ENCODE results near the gene HDDC3.

The HDDC3 gene

DNA sequence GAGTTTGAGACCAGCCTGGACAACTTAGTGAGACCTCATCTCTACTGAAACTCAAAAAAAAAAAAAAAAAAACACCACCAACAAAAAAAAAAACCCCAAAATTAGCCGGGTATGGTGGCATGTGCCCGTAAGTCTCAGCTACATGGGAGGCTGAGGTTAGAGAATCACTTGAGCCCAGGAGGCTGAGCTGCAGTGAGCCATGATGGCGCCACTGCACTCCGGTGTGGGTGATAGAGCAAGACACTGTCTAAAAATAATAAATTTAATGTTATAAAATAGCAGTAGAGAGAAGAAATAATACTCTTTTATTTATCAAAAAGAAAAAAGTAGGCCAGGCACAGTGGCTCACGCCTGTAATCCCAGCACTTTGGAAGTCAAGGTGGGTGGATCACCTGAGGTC lies 39.8 kb upstream of the HDDC3 start:
- TF ChIP-seq FOXA1 (IDR thresholded peaks at IDR 0.05) (no peak), FOXM1 (IDR thresholded peaks at IDR 0.05; ENCODE audit: borderline replicate concordance) (no peak), FOXK2 (IDR thresholded peaks at IDR 0.05) (no peak), HDGF (IDR thresholded peaks at IDR 0.05; ENCODE audit: borderline replicate concordance) (no peak), LEF1 (IDR thresholded peaks at IDR 0.05; ENCODE audit: borderline replicate concordance) (no peak), CTBP1 (IDR thresholded peaks at IDR 0.05; ENCODE audit: borderline replicate concordance) (no peak), NFRKB (IDR thresholded peaks at IDR 0.05) (no peak), SUZ12 (IDR thresholded peaks at IDR 0.05) (no peak), TARDBP (IDR thresholded peaks at IDR 0.05) (no peak), BHLHE40 (IDR thresholded peaks at IDR 0.05; ENCODE audit: borderline replicate concordance) (no peak)
- TF ChIP-seq, protein P1, sequence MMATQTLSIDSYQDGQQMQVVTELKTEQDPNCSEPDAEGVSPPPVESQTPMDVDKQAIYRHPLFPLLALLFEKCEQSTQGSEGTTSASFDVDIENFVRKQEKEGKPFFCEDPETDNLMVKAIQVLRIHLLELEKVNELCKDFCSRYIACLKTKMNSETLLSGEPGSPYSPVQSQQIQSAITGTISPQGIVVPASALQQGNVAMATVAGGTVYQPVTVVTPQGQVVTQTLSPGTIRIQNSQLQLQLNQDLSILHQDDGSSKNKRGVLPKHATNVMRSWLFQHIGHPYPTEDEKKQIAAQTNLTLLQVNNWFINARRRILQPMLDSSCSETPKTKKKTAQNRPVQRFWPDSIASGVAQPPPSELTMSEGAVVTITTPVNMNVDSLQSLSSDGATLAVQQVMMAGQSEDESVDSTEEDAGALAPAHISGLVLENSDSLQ (IDR thresholded peaks at IDR 0.05), result no peak
- CTCF ChIA-PET, result interaction anchor here (0.8 kb wide), 1 partner anchor 78 kb away, joined by 6 read pairs; no protein-coding TSS in a partner anchor

DNA sequence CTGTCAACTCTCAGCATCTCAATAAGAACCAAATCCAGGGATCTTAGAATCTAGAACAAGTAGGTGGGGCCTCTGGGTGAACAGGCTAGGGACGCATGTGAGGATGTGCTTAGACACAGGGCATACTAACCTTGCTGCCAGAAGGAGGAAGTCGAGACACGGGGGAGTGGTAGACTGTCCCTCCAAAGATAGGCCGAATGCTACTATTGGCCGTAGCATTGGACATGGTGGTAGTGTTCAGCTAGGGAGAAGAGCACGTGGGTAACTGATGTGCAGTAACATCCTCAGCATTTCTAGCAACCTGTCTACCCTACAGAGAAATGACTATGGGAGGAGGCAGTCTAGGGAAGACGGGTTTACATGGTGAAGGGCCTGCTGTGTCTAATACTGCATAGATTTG lies 37.9 kb upstream of the HDDC3 start:
- ChIA-PET CTCF (interaction anchor here (0.6 to 1.3 kb wide), 2 partner anchors 30 to 277 kb away, joined by 3 to 4 read pairs; no protein-coding TSS in a partner anchor), POLR2A (no interaction called here)
- no peak for TF ChIP-seq TARDBP (IDR thresholded peaks at IDR 0.05)
- no peak for DNase-seq (ENCODE audit: extremely low spot score)

More for the DNA sequence above, 39.8 kb upstream of the HDDC3 start:
- POLR2A ChIA-PET, result interaction anchor here (0.8 kb wide), 1 partner anchor 18 kb away, joined by 3 read pairs; the partner anchor contains the start of gene RCCD1
- no peak for DNase-seq (ENCODE audit: extremely low spot score)

DNA sequence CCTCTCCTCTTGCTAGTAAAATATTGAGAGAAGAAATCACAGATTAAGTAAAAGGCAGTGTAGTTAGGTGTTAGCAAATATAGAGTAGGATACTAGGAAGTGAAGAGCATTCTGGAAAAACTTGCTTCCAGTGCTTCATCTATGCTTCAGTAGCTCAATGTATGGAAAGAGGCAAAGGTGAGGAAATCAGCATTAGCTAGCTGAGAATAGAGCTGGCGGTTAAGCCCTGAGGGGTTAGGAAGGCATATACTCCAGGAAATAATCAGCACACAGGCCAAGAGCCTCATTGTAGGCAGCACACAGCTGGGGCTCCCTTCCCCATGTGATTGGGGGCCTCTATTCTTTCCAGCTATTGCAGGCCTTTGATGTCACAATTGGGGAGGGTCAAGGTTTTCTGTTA lies 36.1 kb upstream of the HDDC3 start:
- CTCF ChIA-PET, result no interaction called here
- TF ChIP-seq ELF4 (IDR thresholded peaks at IDR 0.05) (no peak), ARNT (IDR thresholded peaks at IDR 0.05) (no peak), SUZ12 (IDR thresholded peaks at IDR 0.05) (no peak), FOXK2 (IDR thresholded peaks at IDR 0.05) (no peak), CTBP1 (IDR thresholded peaks at IDR 0.05; ENCODE audit: borderline replicate concordance) (no peak), ZNF384 (IDR thresholded peaks at IDR 0.05) (no peak), HDGF (IDR thresholded peaks at IDR 0.05; ENCODE audit: borderline replicate concordance) (no peak), L3MBTL2 (conservative IDR thresholded peaks at IDR 0.05) (no peak), SP1 (IDR thresholded peaks at IDR 0.05) (no peak), TARDBP (IDR thresholded peaks at IDR 0.05) (no peak), LEF1 (IDR thresholded peaks at IDR 0.05; ENCODE audit: borderline replicate concordance) (no peak), BHLHE40 (IDR thresholded peaks at IDR 0.05; ENCODE audit: borderline replicate concordance) (no peak)
- TF ChIP-seq, protein P1 (IDR thresholded peaks at IDR 0.05), result no peak
- DNase-seq (ENCODE audit: extremely low spot score), result no peak
- POLR2A ChIA-PET, result interaction anchor here (0.6 to 0.9 kb wide), 2 partner anchors 36 to 49 kb away, joined by 4 read pairs; partner anchors contain the start of gene HDDC3

DNA sequence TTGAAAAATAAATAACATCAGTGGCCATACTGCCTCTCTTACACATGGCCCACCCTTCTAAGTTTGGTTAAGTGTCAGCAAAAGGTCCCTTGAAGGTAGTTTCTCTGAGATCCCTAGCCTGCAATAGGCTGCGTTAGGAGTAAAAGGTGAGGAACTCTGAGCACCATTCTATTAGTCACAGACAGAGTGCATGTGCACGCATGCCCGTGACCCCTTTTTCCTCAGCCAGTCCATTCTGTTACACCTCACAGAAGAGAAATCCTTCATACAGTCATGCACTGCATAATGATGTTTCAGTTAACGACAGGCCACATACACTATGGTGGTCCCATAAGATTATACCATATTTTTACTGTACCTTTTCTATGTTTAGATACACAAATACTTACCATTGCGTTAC lies 34.9 kb upstream of the HDDC3 start:
- POLR2A ChIA-PET, result interaction anchor here (0.7 kb wide), 1 partner anchor 260 kb away, joined by 3 read pairs; no protein-coding TSS in a partner anchor
- CTCF ChIA-PET, result interaction anchor here (1.2 to 1.6 kb wide), 2 partner anchors 10 to 66 kb away, joined by 3 to 12 read pairs; no protein-coding TSS in a partner anchor
- DNase-seq (ENCODE audit: extremely low spot score), result no peak
- TF ChIP-seq HDGF (IDR thresholded peaks at IDR 0.05; ENCODE audit: borderline replicate concordance) (no peak), LEF1 (IDR thresholded peaks at IDR 0.05; ENCODE audit: borderline replicate concordance) (no peak), CTBP1 (IDR thresholded peaks at IDR 0.05; ENCODE audit: borderline replicate concordance) (no peak), SUZ12 (IDR thresholded peaks at IDR 0.05) (no peak), ELF4 (IDR thresholded peaks at IDR 0.05) (no peak), FOXA1 (IDR thresholded peaks at IDR 0.05) (no peak), TARDBP (IDR thresholded peaks at IDR 0.05) (no peak), BHLHE40 (IDR thresholded peaks at IDR 0.05; ENCODE audit: borderline replicate concordance) (no peak), ZNF384 (IDR thresholded peaks at IDR 0.05) (no peak), ARNT (IDR thresholded peaks at IDR 0.05) (no peak)

DNA sequence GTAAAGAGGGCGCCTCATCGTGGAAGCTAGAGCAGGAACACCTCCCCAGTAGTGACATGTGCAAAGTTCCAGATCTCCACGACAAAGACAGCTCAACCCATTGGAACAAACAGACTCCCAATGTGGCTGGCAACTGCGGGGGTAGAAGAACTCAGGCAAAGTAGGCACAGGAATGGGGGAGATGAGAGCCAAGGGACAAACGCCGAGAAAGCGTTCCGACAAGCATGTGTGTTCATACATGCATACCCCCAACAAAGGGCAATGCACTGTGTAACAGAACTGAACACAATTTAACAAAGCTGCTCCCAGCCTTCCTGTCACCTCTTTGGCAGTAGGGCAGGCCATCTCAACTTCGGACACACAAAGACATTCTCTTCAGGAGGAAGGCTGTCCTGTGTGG lies 33.9 kb upstream of the HDDC3 start:
- TF ChIP-seq CTBP1 (IDR thresholded peaks at IDR 0.05; ENCODE audit: borderline replicate concordance), result no peak
- TF ChIP-seq HDGF (IDR thresholded peaks at IDR 0.05; ENCODE audit: borderline replicate concordance), result no peak
- no peak for TF ChIP-seq NFRKB (IDR thresholded peaks at IDR 0.05)
- no peak for TF ChIP-seq FOXM1 (IDR thresholded peaks at IDR 0.05; ENCODE audit: borderline replicate concordance)
- TF ChIP-seq FOXK2 (IDR thresholded peaks at IDR 0.05), result no peak
- TF ChIP-seq ELF4 (IDR thresholded peaks at IDR 0.05), result no peak
- TF ChIP-seq SP1 (IDR thresholded peaks at IDR 0.05), result no peak
- no peak for TF ChIP-seq LEF1 (IDR thresholded peaks at IDR 0.05; ENCODE audit: borderline replicate concordance)
- TF ChIP-seq, protein P1 (IDR thresholded peaks at IDR 0.05), result no peak
- no peak for TF ChIP-seq L3MBTL2 (conservative IDR thresholded peaks at IDR 0.05)
- no peak for TF ChIP-seq BHLHE40 (IDR thresholded peaks at IDR 0.05; ENCODE audit: borderline replicate concordance)
- no peak for TF ChIP-seq SUZ12 (IDR thresholded peaks at IDR 0.05)
- no peak for TF ChIP-seq FOXA1 (IDR thresholded peaks at IDR 0.05)
- no peak for TF ChIP-seq ARNT (IDR thresholded peaks at IDR 0.05)
- TF ChIP-seq TARDBP (IDR thresholded peaks at IDR 0.05), result no peak
- TF ChIP-seq ZNF384 (IDR thresholded peaks at IDR 0.05), result no peak
- CTCF ChIA-PET, result interaction anchor here (0.6 to 1.6 kb wide), 4 partner anchors 9 to 67 kb away, joined by 3 to 12 read pairs (median 3); partner anchors contain the start of gene RCCD1
- POLR2A ChIA-PET, result interaction anchor here (1.0 kb wide), 1 partner anchor 11 kb away, joined by 3 read pairs; no protein-coding TSS in a partner anchor
- no peak for DNase-seq (ENCODE audit: extremely low spot score)

DNA sequence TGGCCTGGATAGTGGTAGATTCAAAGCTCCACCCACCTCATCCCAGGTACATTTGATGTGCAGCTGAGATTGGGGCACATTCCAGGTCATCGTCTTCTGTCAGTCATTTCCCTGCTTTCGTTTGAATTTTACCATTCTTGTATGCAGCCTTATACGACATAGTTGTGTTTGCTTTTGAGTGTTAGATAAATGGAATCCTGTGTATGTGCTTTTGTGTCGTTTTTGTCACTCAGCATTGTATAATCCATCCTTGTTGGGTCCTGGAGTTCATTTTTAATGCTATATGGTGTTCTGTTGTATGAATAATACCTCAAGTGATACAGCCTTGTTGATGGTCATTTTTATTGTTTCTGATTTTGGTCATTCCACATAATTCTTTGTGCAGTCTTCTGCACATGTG lies 29.7 kb upstream of the HDDC3 start:
- TF ChIP-seq ZNF384 (IDR thresholded peaks at IDR 0.05), result no peak
- TF ChIP-seq NFRKB (IDR thresholded peaks at IDR 0.05), result no peak
- no peak for TF ChIP-seq HDGF (IDR thresholded peaks at IDR 0.05; ENCODE audit: borderline replicate concordance)
- TF ChIP-seq BHLHE40 (IDR thresholded peaks at IDR 0.05; ENCODE audit: borderline replicate concordance), result no peak
- no peak for TF ChIP-seq LEF1 (IDR thresholded peaks at IDR 0.05; ENCODE audit: borderline replicate concordance)
- TF ChIP-seq L3MBTL2 (conservative IDR thresholded peaks at IDR 0.05), result no peak
- no peak for TF ChIP-seq ELF4 (IDR thresholded peaks at IDR 0.05)
- no peak for TF ChIP-seq CTBP1 (IDR thresholded peaks at IDR 0.05; ENCODE audit: borderline replicate concordance)
- no peak for TF ChIP-seq FOXK2 (IDR thresholded peaks at IDR 0.05)
- no peak for TF ChIP-seq SUZ12 (IDR thresholded peaks at IDR 0.05)
- TF ChIP-seq, protein P1 (IDR thresholded peaks at IDR 0.05), result no peak
- TF ChIP-seq SP1 (IDR thresholded peaks at IDR 0.05), result no peak
- TF ChIP-seq TARDBP (IDR thresholded peaks at IDR 0.05), result no peak
- TF ChIP-seq FOXM1 (IDR thresholded peaks at IDR 0.05; ENCODE audit: borderline replicate concordance), result no peak
- TF ChIP-seq FOXA1 (IDR thresholded peaks at IDR 0.05), result no peak
- TF ChIP-seq ARNT (IDR thresholded peaks at IDR 0.05), result no peak
- ChIA-PET CTCF (no interaction called here), POLR2A (interaction anchor here (0.6 to 1.1 kb wide), 3 partner anchors 9 to 72 kb away, joined by 3 read pairs; partner anchors contain the start of gene PRC1)
- no peak for DNase-seq (ENCODE audit: extremely low spot score)

Measured in HEK293T (cell line).